Myocyte (in vitro differentiated cells): Measurements from ENCODE around the gene CCT6A. TPM values are rescaled to one million over a fixed set of nuclear protein-coding genes. Genes with fewer than 3 reads are reported as not detected.
"Not testable (repeated sequence)": the region's sequence is repeated elsewhere in the genome, so short reads cannot be mapped to it uniquely, and the experiment has no call there.

Source experiments
- DNase-seq: peaks from one replicate; pipeline ENCODE4 v3.0.0-alpha.2; 2012; ENCODE audit warnings: low read depth
- total RNA-seq: library from RNA; depleted of rRNA; stranded (reverse); fragments of >200 nt; gene quantifications from 2 replicates; pipeline ENCODE4 v1.2.3, GENCODE V29; 2014

Gene CCT6A
- total RNA-seq, 1 donor from 2014 or later: 290 TPM

DNA sequence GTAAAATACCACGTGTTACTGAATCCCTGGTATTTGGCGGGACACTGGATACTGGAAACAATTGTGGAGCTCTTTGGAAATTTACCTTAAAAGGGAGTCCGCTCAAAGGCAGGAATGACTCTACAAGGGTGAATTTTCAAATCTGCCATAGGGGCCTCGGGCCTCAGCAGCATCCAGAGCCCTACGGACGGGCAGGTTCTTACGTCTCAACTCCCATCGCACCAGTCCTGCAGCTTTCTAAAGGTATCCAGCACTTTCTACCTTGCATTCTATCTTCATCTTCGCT lies 569 bp upstream of the CCT6A start:
- no peak for DNase-seq

DNA sequence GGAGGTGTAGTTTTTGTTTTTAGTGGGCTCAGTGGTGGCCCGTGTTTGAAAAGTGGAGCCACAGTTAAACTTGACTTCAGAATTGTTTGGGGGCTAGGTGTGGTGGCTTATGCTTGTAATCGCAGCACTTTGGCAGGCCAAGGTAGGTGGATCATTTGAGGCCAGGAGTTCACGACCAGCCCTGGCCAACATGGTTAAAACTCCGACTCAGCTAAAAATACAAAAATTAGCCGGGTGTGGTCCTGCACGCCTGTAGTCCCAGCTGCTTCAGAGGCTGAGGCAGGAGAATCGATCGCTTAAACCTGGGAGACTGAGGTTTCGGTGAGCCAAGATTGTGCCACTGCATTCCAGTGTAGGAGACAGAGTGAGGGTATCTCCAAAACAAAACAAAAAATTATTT lies 1.8 kb downstream of the CCT6A start:
- no peak for DNase-seq

DNA sequence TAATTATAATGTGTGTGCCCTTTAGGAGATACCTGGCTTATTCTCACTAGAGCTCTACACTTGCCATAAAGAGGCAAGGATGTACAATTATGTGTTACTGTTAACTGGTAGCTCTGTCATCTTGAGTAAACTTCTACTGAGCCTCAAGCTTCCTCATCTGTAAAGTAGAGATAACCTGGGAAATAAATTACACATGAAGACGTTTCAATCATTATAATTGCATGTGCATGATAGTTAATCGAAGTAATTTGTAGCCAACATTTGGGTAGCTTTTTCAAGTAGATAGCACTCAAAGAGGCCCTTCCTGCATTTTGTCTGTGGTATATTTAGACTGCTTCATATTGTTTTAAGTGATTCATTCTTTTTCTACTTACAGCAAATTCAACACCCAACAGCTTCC lies 2.4 kb downstream of the CCT6A start:
- no peak for DNase-seq

DNA sequence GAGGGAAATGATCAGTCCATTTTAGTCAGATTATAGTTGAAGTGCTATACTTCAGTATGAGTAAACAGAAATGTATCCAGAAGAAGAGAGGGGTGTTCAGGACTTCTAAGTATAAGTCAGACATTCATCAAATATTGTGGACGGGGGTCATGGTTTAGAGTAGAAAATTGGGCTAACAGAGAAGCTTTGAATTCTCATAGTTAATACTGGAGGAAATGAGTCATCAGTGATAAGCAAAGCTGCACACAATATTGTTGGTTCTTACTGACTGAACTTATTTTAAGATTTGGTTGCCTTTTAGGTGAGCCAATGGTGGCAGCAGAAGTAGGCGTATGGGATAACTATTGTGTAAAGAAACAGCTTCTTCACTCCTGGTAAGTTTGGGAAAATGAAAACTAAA lies 10.8 kb downstream of the CCT6A start:
- peak; percentile 31 for DNase-seq

DNA sequence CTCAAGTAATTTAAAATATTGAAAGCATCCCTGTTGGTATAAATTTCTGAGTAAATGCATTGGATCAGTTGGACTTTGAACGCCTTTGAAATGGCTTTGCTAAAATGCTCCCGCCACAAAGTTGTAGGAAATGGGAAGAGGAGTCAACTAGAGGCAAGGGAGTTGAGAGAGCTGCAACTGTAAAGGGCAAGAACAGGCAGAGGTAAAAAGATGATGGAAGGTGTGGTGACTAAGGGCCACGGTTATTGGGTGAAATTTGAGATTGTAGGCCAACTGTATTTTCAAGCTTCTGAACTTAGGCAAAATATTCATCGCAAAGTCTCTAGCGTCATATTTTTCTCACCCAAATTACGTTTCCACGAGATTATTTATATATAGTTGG lies 11.9 kb downstream of the CCT6A start:
- DNase-seq: no peak

DNA sequence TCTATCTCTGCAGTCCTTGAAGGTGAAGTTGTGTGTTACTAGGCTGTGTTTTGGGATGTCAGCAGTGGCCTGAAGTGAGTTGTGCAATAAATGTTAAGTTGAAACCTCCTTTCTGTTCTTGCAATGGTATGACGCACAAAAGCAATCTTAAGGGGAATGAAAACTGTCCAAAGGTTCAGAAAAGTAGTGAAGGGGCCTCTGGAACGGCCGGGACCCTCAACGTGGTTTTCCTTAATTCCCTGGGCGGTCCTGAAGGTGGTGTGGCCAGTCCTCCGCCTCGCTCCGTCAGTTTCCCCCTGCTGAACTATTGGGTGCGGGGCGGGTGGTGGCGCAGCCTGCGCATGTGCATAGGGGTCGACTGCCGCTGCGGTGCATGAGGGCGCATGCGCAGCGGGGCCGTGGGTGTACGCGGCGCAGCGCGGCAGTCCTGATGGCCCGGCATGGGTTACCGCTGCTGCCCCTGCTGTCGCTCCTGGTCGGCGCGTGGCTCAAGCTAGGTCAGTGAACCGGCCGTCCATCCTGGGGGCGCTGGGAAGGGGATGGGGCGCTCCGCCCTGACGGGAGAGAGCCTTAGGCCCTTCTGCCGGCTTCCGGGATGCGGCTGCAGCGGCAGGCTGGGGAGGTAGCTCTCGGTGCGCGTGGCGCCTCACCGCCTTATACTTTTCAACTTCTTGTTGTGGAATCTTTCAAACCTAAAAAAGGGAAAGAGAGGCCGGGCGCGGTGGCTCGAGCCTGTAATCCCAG lies 12.5 kb downstream of the CCT6A start, which contains the start of gene SUMF2:
Gene SUMF2 (plus strand): TSS at position 405 of the 744 bp plus-strand sequence. CDS start 26 bp downstream, at position 431.
- peak; percentile 96 for DNase-seq

DNA sequence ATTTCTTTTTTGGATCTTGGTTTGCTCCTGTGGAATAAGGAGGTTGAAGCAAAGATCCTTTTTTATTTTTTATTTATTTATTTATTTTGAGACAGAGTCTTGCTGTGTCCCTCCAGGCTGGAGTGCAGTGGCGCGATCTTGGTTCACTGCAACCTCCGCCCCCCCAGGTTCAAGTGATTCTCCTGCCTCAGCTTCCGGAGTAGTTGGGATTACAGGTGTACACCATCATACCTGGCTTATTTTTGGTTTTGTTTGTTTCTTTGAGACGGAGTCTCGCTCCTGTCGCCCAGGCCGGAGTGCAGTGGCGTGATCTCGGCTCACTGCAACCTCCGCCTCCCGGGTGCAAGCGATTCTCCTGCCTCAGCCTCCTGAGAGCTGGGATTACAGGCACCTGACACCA lies 14.8 kb downstream of the CCT6A start:
- DNase-seq: not testable (repeated sequence)

DNA sequence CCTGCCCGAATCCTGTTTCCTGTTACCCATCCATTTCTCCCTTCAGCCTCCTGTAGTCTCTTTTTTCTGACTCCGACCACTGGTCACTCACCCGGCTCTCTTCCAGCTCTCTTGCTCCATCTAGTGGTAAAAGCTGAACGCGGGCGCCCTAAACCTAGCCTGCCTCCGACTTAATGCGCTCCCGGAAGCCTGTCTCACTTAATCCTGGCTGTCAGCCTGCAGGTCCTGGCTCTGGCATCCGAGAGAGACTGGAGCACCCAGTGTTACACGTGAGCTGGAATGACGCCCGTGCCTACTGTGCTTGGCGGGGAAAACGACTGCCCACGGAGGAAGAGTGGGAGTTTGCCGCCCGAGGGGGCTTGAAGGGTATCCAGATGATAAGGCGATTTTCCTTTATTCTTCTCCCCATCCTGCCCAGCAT lies 22.8 kb downstream of the CCT6A start:
- peak; percentile 92 for DNase-seq

DNA sequence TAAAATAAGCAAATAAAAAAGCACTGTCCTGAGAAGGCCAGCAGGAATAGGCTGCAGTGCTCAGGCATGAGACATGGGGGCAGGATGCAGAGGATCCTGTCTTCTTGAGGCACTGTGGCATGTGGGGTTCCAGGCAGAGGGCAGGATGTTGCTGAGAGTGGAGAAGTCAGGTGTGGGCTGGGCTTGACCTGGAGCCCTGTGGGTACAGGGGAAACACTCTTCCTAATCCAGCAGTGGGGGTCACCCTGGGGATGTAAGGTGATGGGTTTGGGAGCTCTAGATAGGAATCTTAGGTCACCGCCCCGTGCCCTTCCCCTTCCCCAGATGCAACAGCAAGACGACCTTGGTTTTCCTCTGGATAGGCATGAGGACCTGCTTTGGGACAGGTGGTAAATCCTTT lies 26.1 kb downstream of the CCT6A start:
- no peak for DNase-seq

DNA sequence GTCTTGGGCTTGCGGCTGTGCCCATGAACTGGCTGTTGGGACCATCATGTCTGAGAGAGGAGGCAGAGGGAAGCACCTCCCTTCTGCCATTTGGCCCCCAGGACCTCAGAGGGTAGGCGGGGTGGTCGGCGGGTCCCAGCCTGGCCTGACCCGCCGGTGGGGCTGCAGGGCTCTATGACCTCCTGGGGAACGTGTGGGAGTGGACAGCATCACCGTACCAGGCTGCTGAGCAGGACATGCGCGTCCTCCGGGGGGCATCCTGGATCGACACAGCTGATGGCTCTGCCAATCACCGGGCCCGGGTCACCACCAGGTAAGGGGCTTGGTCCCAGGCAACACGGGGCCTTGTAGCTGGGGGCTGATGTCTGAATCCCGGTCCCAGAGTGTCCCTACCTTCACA lies 26.6 kb downstream of the CCT6A start:
- DNase-seq: no peak

DNA sequence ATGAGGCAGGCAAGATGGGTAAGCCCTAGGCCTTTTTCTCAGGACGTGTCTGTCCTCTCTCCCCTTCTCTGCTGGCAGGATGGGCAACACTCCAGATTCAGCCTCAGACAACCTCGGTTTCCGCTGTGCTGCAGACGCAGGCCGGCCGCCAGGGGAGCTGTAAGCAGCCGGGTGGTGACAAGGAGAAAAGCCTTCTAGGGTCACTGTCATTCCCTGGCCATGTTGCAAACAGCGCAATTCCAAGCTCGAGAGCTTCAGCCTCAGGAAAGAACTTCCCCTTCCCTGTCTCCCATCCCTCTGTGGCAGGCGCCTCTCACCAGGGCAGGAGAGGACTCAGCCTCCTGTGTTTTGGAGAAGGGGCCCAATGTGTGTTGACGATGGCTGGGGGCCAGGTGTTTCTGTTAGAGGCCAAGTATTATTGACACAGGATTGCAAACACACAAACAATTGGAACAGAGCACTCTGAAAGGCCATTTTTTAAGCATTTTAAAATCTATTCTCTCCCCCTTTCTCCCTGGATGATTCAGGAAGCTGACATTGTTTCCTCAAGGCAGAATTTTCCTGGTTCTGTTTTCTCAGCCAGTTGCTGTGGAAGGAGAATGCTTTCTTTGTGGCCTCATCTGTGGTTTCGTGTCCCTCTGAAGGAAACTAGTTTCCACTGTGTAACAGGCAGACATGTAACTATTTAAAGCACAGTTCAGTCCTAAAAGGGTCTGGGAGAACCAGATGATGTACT lies 28.1 kb downstream of the CCT6A start:
- peak; percentile 93 for DNase-seq

DNA sequence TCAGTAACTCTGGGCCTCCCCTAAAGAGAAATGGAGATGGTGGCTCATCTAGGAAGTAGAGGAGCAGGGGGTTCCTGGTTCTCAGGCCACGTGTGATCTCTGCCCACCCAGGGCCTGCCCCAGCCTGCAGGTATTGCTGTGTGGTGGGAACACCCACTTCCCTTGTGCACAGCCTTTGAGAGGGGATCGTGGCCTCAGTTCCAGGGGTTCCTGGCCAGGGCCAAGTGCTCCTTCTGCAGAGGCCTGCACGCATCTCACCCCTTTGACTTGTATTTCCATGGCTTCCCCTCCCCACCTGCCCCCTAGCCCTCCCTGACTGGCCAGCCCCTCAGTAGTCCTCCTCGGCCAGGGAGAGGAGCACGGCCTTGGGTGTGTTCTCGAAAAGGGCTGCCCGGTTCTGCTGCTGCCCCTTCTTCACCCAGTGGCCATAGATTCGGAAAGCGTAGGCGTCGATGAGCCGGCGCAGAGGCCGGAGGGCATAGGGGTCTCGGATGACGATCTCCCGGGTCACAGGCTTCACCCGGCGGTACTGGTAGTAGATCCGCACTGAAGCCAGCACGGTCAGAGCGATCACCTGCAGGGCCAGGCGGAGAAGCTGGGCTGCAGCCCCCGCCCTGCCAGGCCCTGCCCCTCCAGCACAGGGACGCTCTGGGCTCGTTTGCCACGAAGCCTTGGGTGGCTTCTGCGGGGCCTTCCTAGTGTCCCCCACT lies 29.3 kb downstream of the CCT6A start:
- DNase-seq: not testable (repeated sequence)

DNA sequence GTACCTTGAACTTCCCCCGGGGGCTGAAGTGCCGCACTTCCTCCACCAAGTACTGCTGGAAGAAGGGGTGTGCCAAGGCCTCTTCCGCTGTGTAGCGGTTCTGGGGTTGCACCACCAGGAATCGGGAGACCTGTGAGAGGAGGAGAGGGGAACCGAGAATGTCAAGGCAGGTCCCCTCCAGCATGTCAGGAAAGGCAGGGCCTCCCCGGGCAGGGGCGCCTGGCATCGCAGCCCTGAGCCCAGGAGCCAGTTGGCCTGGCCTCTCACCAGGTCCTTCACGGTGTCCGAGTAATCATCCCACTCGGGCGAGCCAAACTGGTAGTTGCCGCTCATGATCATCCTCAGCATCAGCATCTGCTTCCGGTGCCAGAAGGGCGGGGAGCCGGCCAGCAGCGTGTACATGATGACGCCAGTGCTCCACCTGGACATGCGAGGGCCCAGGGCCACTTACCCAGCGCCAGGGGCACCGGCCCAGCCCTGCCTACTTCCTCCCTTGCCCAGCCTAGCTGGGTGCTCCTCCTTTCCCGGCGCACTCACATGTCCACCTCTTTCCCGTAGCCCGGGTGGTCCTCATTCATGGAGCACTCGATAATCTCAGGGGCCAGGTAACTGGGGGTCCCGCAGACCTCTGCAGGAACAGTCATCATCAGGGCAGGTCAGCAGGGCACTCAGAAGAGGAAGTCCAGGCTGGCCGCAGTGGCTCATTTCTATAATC lies 30.2 kb downstream of the CCT6A start:
- no peak for DNase-seq

DNA sequence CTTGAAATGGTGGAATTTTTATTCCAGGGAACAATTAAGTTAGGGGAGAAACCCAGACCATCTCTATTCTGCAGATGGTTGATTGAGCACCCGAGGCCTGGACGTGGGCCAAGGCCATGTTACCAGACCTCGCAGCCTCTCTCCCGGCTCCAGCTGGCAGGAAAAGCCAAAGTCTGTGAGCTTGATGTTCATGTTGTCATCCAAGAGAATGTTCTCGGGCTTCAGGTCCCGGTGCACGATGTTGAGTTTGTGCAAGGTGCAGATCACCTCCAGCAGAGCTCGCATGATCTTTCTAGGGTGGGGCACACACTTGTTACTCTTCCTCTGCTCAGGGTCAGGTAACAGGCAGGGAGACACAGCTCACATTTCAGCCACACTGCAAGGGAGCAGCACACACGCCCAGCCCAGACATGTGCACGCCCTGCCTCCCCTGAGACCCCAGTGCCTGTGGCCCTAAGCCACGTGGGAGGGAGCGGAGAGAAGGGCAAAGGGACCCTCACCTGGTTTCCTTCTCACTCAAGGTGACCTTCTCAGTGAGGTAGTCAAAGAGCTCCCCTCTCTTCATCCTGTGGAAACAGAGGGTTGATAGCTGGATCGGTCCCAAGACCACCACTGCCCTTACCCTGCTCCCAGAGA lies 31.7 kb downstream of the CCT6A start:
- peak; percentile 83 for DNase-seq

DNA sequence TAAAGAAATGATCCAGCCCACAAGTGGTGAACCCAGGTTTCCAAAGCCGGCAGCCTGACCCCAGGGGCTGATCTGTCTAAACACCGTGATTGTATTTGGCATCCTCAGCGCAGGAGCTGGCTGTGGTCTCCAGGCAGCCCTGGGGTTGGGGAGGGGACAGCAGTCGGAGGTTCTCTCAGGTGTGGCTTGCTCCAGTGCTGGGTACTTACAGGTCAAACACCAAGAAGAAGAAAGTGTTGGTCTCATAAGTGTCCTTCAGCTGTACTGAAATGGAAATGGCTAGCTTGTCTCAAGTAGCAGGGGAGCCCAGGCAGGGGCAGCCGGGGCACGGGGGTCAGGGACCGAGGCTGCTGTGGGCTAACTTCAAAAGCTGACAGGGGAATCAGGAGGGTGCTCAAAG lies 35.2 kb downstream of the CCT6A start:
- DNase-seq: no peak

DNA sequence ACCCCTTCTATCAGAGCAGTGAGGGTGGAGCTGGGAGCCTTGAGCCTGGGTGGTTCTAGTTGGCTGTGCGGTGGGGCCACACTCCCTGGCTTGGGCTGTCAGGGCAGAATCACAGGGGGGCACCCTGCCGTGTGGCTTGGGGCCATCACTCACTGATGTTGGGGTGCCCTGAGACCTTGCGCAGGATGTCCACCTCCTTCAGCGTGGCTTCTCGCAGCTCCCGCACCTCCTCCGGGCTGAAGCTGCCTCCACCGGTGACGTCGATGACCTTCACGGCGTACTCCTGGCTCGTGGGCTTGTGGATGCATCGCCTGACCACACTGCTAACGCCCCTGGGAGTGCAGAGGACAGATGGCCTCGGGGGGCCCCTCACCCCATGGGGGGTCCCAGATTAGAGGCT lies 35.9 kb downstream of the CCT6A start:
- no peak for DNase-seq

DNA sequence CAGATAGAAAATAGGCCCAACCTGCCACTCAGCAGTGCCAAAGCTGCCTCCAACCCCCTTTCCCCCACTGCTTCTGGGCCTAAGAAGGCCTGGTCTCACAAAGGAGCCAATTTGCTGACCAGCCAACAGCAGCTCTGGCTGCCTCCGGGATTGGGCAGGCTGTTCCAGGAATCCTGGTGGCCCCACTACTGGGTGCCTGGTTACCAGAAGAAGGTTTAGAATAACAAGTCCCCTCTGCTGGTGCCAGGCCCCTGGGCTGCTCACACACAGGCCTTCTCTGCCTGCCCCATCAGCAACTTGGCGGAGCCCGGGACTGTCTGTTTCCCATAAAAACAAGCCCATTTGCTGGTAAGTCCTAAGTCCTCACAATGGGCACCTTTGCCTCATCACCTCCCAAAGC lies 40.0 kb downstream of the CCT6A start:
- peak; percentile 82 for DNase-seq

DNA sequence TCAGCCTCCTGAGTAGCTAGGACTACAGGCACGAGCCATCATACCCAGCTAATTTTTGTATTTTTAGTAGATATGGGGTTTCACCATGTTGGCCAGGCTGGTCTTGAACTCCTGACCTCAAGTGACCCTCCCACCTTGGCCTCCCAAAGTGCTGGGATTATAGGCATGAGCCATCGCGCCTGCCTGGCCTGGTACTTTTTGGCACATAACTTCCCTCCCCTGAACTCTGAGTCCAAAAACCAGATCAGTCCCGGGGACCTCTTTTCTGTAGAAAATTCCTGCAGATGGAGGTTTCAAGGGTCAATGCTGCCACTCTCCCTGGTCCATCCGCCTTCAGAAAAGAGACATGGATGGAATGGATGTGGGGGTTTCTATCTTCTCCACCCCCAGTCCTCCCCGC lies 40.8 kb downstream of the CCT6A start:
- DNase-seq: not testable (repeated sequence)

DNA sequence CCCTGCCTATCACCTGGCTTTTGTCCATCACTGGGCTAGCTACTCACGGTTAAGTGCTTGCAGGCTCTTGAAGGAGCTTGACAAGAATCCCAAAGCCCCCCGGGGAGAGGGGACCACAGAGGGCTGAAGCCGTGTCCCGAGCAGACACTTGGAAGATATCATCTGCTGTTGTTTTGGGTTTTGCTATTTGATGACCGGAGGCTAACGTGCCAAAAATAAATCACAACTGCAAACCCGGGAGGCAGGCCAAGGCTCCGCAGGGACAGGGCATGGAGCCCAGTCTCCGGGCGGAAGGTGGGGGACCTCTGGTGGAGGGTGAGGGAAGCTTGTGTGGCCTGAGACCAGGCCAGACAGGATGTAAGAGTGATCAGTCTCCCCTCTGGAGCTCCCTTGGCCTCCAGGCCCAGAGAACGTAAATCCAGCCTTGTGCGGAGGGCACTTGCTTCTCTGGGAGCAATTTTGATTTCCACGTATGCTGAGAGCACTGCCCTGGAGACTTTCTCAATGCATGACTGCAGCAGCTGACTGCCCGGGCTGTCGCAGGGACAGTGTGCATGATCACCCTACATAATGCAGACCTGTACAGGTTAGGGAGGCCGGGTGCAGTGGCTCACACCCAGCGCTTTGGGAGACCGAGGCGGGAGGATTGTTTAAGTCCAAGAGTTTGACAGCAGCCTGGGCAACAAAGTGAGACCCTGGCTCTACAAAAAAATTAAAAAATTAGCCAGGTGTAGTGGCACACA lies 41.4 kb downstream of the CCT6A start, which contains the start of gene PHKG1:
Gene PHKG1 (minus strand): TSS at position 164 of the 743 bp plus-strand sequence. CDS start 4,011 bp downstream, outside the sequence.
- DNase-seq: peak; percentile 98

DNA sequence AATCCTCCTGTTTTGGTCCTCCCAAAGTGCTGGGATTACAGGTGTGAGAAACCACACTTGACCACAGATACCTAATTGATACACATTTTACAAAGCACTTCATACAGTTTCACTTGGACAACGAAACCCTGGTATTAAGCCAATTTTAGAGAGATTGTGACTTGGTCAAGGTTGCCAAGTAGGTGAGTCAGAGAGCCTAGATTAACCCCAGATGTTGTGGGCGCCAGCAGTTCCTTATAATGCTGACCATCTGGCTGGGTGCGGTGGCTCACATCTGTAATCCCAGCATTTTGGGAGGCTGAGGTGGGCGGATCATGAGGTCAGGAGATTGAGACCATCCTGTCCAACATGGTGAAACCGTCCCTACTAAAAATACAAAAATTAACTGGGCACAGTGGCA lies 46.1 kb downstream of the CCT6A start:
- peak; percentile 66 for DNase-seq
